Measurements from ENCODE around the gene TNF.

GRCh38 chr6:31592396-31592771, 17.0 kb downstream of the TNF start:
- TF ChIP-seq SIN3A (IDR thresholded peaks at IDR 0.05; ENCODE audit: borderline replicate concordance, insufficient read depth, low read length) (no peak), TAF1 (IDR thresholded peaks at IDR 0.05; ENCODE audit: borderline replicate concordance, insufficient read depth, low read length) (no peak)
